DMS153 (cell line): Measurements from ENCODE around the gene NRROS.
A peak's percentile ranks its signal among the peaks of the same experiment; 100 is the strongest.

Source experiments
- DNase-seq: peaks from one replicate; lab custom pipeline; 2025; lab: John Stamatoyannopoulos, UW

NRROS gene

GRCh38 chr3:196684548-196685407 is 45.3 kb downstream of the NRROS start:
- DNase-seq = peak; percentile 53

- DNase-seq = no peak
Measured at GRCh38 chr3:196686436-196686835, 46.9 kb downstream of the NRROS start.

GRCh38 chr3:196688349-196688748 is 48.9 kb downstream of the NRROS start:
- peak; percentile 4 for DNase-seq

- DNase-seq = no peak
Measured at GRCh38 chr3:196689941-196690660, 50.6 kb downstream of the NRROS start.

- no peak for DNase-seq
Measured at GRCh38 chr3:196691386-196691785, 51.9 kb downstream of the NRROS start.

GRCh38 chr3:196694202-196694638 is 54.7 kb downstream of the NRROS start:
- no peak for DNase-seq

- no peak for DNase-seq
Measured at GRCh38 chr3:196694941-196695848, 55.7 kb downstream of the NRROS start.

- DNase-seq = no peak
Measured at GRCh38 chr3:196695849-196696226, 56.3 kb downstream of the NRROS start.

- DNase-seq = no peak
Measured at GRCh38 chr3:196697270-196697669, 57.8 kb downstream of the NRROS start.

GRCh38 chr3:196699749-196700148 is 60.3 kb downstream of the NRROS start:
- no peak for DNase-seq

- no peak for DNase-seq
Measured at GRCh38 chr3:196700801-196701200, 61.3 kb downstream of the NRROS start.

- DNase-seq = no peak
Measured at GRCh38 chr3:196706327-196706726, 66.8 kb downstream of the NRROS start.

GRCh38 chr3:196706731-196707130 is 67.2 kb downstream of the NRROS start:
- DNase-seq = no peak

GRCh38 chr3:196707566-196707965 is 68.1 kb downstream of the NRROS start:
- DNase-seq = no peak

- DNase-seq = no peak
Measured at GRCh38 chr3:196708467-196708866, 69.0 kb downstream of the NRROS start.
